Measurements from ENCODE around the gene MYBPC1. TPM values are rescaled to one million over a fixed set of nuclear protein-coding genes. Genes with fewer than 3 reads are reported as not detected.

MYBPC1 gene
- total RNA-seq, 2 donors from 2014 or later = 0.49 to 1.5 TPM

DNA sequence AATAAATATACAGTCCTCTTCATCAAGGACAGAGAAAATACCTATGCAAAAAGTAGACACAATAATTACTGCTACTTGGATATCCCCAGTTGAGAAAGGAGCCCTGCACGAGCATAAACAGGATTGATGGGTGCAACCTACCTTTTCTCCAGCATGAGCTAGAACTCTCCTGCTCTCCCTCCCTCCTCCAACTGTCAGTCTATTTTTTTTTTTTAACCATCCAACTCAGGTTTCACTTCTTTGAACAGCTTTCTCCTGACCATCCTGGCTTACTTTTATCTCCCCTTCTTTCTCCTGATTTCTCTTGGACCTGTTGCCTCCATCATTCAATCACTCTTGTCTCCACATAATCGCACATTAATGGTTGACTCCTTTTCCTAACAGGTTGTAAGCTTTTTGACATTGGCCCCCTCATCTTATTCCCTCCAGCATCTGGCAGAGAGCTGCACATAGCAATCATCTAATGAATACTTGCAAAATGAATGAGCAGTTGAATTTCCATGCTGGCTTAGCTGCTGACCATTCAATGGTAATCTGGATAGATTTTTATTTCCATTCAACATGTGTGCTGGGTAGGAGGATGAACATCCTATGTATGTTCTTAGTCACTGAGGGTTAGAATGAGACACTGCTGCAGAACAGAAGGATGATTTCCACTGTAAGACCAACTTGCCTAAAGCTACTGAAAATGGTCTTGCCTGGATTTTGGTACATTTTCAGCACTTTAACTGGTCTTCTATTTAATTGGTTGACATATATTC is 24.4 kb downstream of the MYBPC1 start:
- no peak overlapping the region for H3K27ac ChIP-seq
- DNase-seq (ENCODE audit: low spot score) (no peak), ATAC-seq (ENCODE audit: insufficient number of reproducible peaks, low FRiP score, low read depth) (no peak)
- H3K4me1 ChIP-seq (ENCODE audit: control insufficient read depth in 1 of 2, low read depth in 2 of 2) = peaks cover 24 to 44% of the 10 kb centered on the region in 2 donors
- H3K9me3 ChIP-seq = no peaks in the 10 kb centered on the region
- no peak overlapping the region for H3K4me3 ChIP-seq
- TF ChIP-seq, protein P1, sequence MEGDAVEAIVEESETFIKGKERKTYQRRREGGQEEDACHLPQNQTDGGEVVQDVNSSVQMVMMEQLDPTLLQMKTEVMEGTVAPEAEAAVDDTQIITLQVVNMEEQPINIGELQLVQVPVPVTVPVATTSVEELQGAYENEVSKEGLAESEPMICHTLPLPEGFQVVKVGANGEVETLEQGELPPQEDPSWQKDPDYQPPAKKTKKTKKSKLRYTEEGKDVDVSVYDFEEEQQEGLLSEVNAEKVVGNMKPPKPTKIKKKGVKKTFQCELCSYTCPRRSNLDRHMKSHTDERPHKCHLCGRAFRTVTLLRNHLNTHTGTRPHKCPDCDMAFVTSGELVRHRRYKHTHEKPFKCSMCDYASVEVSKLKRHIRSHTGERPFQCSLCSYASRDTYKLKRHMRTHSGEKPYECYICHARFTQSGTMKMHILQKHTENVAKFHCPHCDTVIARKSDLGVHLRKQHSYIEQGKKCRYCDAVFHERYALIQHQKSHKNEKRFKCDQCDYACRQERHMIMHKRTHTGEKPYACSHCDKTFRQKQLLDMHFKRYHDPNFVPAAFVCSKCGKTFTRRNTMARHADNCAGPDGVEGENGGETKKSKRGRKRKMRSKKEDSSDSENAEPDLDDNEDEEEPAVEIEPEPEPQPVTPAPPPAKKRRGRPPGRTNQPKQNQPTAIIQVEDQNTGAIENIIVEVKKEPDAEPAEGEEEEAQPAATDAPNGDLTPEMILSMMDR (IDR thresholded peaks at IDR 0.05) = no peak
- no peaks in the 10 kb centered on the region for H3K27me3 ChIP-seq (replicated peaks; ENCODE audit: insufficient read depth)
- H3K36me3 ChIP-seq = no peaks in the 10 kb centered on the region

- Histone ChIP-seq H3K4me3 (no peak overlapping the region), H3K27me3 (replicated peaks; ENCODE audit: insufficient read depth) (no peaks in the 10 kb centered on the region), H3K4me1 (ENCODE audit: control insufficient read depth in 1 of 2, low read depth in 2 of 2) (peaks cover 23 to 44% of the 10 kb centered on the region in 2 donors), H3K9me3 (no peaks in the 10 kb centered on the region), H3K27ac (no peak overlapping the region), H3K36me3 (no peaks in the 10 kb centered on the region)
- DNase-seq (ENCODE audit: low spot score) (no peak), ATAC-seq (ENCODE audit: insufficient number of reproducible peaks, low FRiP score, low read depth) (no peak)
- TF ChIP-seq, protein P1 (IDR thresholded peaks at IDR 0.05) = no peak
These were observed 25.3 kb downstream of the MYBPC1 start for GRCh38 chr12:101619858-101620761.

DNA sequence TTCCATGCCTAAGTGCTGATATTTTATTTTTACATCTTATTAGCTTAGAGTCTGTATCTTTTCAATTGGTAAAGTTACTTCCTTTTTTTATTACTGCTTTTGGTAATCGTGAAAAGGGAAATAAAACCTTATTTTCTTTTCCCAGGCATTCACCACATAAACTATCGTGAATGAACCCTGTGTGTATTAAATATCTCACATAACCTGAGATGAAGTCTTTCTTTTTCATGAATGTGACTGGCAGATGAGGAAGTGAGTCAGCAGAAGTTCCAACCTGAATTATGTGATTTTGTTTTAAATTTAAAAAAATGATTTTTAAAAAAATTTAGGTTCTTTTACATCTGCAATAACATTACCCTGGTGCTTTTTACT is 26.0 kb downstream of the MYBPC1 start:
- Histone ChIP-seq H3K4me1 (ENCODE audit: control insufficient read depth in 1 of 2, low read depth in 2 of 2) (peaks cover 20 to 42% of the 10 kb centered on the region in 2 donors), H3K9me3 (no peaks in the 10 kb centered on the region), H3K27me3 (replicated peaks; ENCODE audit: insufficient read depth) (no peaks in the 10 kb centered on the region), H3K36me3 (no peaks in the 10 kb centered on the region), H3K4me3 (no peak overlapping the region), H3K27ac (no peak overlapping the region)
- DNase-seq (ENCODE audit: low spot score) (no peak), ATAC-seq (ENCODE audit: insufficient number of reproducible peaks, low FRiP score, low read depth) (no peak)
- TF ChIP-seq, protein P1 (IDR thresholded peaks at IDR 0.05) = no peak

- Histone ChIP-seq H3K4me3 (no peak overlapping the region), H3K27ac (no peak overlapping the region), H3K27me3 (replicated peaks; ENCODE audit: insufficient read depth) (no peaks in the 10 kb centered on the region), H3K36me3 (no peaks in the 10 kb centered on the region), H3K4me1 (ENCODE audit: control insufficient read depth in 1 of 2, low read depth in 2 of 2) (no peaks in the 10 kb centered on the region), H3K9me3 (no peaks in the 10 kb centered on the region)
- DNase-seq (ENCODE audit: low spot score) (no peak), ATAC-seq (ENCODE audit: insufficient number of reproducible peaks, low FRiP score, low read depth) (no peak)
- TF ChIP-seq, protein P1 (IDR thresholded peaks at IDR 0.05) = no peak
These were observed 33.9 kb downstream of the MYBPC1 start for GRCh38 chr12:101628676-101629075.

- Histone ChIP-seq H3K9me3 (no peaks in the 10 kb centered on the region), H3K4me1 (ENCODE audit: control insufficient read depth in 1 of 2, low read depth in 2 of 2) (no peaks in the 10 kb centered on the region), H3K27me3 (replicated peaks; ENCODE audit: insufficient read depth) (no peaks in the 10 kb centered on the region), H3K4me3 (no peak overlapping the region), H3K27ac (no peak overlapping the region), H3K36me3 (no peaks in the 10 kb centered on the region)
- ATAC-seq (ENCODE audit: insufficient number of reproducible peaks, low FRiP score, low read depth) (no peak), DNase-seq (ENCODE audit: low spot score) (no peak)
- TF ChIP-seq, protein P1 (IDR thresholded peaks at IDR 0.05) = no peak
These were observed 40.0 kb downstream of the MYBPC1 start for GRCh38 chr12:101634724-101635123.
